ENCODE results near the gene LRRC7. TPM values are rescaled to one million over a fixed set of nuclear protein-coding genes. Genes with fewer than 3 reads are reported as not detected.

LRRC7 gene
- total and polyA plus RNA-seq, 11 donors: 0.25 to 4.1 (median 0.49) TPM; not detected in 1

- ATAC-seq: no peak
- no peak for DNase-seq
- H3K4me1 ChIP-seq: peaks cover 0 to 7% (median 0%) of the 10 kb centered on the region in 12 donors
- intact Hi-C loops (cut with DNase I): no loop called here
- WGBS, 4 donors: 77 to 82% (median 80%) methylated on average over 4 of the region's 4 CpGs
- H3K9me3 ChIP-seq: no peaks in the 10 kb centered on the region
- TF ChIP-seq POLR2A (IDR thresholded peaks at IDR 0.05) (no peak), CTCF (IDR thresholded peaks at IDR 0.05) (no peak)
- H3K27ac ChIP-seq: no peak overlapping the region
- peaks cover 0 to 40% (median 12%) of the 10 kb centered on the region in 9 donors for H3K36me3 ChIP-seq
- H3K27me3 ChIP-seq: no peaks in the 10 kb centered on the region
- no peak overlapping the region for H3K4me3 ChIP-seq
These were observed 596.6 kb downstream of the LRRC7 start for GRCh38 chr1:70164350-70164749.

- H3K4me1 ChIP-seq: peaks cover 0 to 9% (median 0%) of the 10 kb centered on the region in 12 donors
- H3K27ac ChIP-seq: no peak overlapping the region
- DNase-seq (no peak), ATAC-seq (no peak)
- H3K36me3 ChIP-seq: peaks cover 0 to 39% (median 24%) of the 10 kb centered on the region in 9 donors
- TF ChIP-seq POLR2A (IDR thresholded peaks at IDR 0.05) (no peak), CTCF (IDR thresholded peaks at IDR 0.05) (no peak)
- H3K27me3 ChIP-seq: no peaks in the 10 kb centered on the region
- no peak overlapping the region for H3K4me3 ChIP-seq
- H3K9me3 ChIP-seq: no peaks in the 10 kb centered on the region
- intact Hi-C loops (cut with DNase I): no loop called here
These were observed 600.6 kb downstream of the LRRC7 start for GRCh38 chr1:70168283-70168682.

DNA sequence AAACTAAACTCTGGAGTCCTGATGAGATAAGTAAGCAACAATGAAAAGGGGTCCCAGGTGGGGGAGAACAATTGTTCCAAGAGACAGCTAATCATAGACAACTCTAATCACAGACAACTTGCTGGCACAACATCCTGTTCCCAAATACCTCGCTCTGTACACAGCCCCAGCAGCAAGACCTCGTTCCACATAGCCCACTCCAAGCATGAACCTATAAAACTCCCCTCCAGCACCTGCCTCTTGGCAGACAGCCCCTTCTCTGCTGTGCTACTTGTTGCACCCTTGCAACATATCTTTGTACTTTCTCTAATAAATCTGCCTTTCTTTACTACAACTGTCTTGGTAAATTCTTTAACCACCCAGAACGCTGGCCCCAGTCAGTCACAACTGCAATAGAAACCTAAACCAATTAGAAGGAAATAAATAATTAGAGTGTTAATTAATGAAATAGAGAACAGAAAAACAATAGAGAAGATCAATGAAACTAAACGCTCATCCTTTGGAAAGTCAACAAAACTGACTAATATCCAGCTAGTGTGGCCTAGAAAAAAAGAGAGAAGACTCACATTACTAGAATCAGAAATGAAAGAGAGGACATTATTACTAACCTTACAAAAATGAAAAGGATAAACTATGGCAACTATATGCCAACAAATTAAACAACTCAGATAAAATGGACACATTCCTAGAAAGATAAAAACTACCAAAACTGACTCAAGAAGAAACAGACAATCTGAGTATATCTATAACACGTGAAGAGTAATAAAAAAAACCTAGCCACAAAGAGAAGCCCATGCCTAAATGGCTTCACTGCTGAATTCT is 601.5 kb downstream of the LRRC7 start:
- Histone ChIP-seq H3K27ac (no peak overlapping the region), H3K36me3 (peaks cover 0 to 42% (median 32%) of the 10 kb centered on the region in 9 donors), H3K27me3 (no peaks in the 10 kb centered on the region), H3K4me1 (peaks cover 0 to 9% (median 0%) of the 10 kb centered on the region in 12 donors), H3K9me3 (no peaks in the 10 kb centered on the region), H3K4me3 (no peak overlapping the region)
- 70 to 78% (median 75%) methylated on average over 5 of the region's 5 CpGs for WGBS, 4 donors
- DNase-seq (peak in 1 of 5 donors; percentile 23), ATAC-seq (peak; percentile 42 to 75 (median 60))
- intact Hi-C loops (cut with DNase I): no loop called here
- no peak for TF ChIP-seq CTCF (IDR thresholded peaks at IDR 0.05)
- TF ChIP-seq POLR2A (IDR thresholded peaks at IDR 0.05): no peak

GRCh38 chr1:70171512-70171911 is 603.8 kb downstream of the LRRC7 start:
- H3K27ac ChIP-seq: no peak overlapping the region
- H3K4me3 ChIP-seq: no peak overlapping the region
- peaks cover 0 to 9% (median 0%) of the 10 kb centered on the region in 12 donors for H3K4me1 ChIP-seq
- intact Hi-C loops (cut with DNase I): no loop called here
- peaks cover 0 to 52% (median 36%) of the 10 kb centered on the region in 9 donors for H3K36me3 ChIP-seq
- WGBS, 4 donors: 92 to 100% (median 98%) methylated on average over 1 of the region's 1 CpG
- DNase-seq (no peak), ATAC-seq (no peak)
- H3K27me3 ChIP-seq: no peaks in the 10 kb centered on the region
- no peaks in the 10 kb centered on the region for H3K9me3 ChIP-seq
- TF ChIP-seq POLR2A (IDR thresholded peaks at IDR 0.05) (no peak), CTCF (IDR thresholded peaks at IDR 0.05) (no peak)
